Measurements from ENCODE around the gene HOXA7.

HOXA7 gene

DNA sequence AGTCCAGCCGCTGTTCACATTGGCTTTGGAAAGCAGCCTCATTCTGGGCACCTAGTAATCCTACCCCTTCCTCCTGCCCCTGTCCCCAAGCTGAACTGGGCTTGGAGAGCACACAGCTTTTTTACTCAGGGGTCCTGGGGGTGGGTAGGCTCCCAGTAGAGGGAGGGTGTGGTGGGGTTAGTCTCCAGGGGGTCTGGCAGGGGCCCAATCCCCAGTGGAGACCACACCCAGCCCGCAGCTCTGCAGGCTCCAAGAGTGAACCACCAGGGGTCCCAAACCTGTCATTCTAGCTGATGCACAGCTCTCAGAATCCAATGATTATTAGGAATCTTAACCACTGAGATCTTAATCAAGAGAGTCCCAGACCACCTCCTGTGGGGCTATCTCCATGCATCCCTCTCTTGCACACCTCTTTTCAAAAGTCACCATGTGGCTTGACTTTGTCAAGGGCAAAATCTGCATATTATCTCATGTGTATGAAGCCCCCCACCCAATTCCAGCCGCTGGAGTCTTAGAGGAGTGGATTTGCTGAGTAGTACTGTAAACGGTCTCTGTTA is 25.9 kb upstream of the HOXA7 start:
- peak; percentile 42 for DNase-seq (ENCODE audit: low read depth)

- peak; percentile 74 for DNase-seq (ENCODE audit: low read depth)
Measured at GRCh38 chr7:27181795-27182275, 25.4 kb upstream of the HOXA7 start.

DNA sequence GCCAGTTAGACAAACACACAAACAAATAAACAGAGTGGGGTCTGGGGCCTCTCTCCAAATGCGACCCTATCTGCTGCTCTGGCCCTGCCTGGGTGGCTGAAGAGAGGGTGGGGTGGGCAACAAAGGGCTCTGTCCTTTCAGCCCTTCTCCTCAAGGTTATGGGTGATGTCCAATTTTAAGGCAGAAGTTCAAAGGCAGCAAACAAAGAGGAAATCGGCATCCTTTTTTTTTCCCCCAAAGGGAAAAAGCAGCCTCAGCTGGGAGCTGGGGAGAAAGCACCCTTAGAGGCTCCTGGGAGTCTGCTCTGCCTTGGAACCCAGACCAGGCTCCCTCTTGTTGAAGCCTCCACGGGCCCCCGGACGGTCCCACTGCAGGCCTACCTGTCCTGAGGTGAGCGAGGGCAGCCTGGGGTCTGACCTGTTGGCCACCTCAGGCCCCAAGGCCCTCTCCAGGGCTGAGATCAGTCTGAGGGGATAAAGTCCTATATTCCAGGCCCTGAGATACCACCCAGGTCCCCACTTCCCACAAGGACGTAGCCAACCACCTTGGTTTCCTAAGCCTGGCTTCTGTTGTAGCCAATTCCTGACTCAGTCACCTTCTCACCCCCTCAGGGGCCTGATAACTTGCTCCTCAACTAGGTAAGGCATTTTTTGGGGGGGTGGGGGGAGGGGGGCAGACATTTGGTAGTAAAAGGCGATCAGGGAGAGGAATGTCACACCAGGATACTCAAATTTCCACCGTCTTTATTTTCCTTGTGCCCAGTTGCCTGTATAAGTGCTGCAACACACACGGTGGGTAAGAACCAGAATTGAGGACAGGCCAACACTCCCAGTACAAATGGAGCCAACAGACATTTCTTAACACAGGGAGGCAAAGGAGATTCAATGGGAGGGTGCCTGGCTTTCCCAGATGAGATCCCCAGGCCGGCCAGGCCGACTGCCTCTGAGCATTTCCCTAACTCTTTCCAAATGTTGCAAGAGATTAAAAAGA is 24.3 kb upstream of the HOXA7 start:
- peak; percentile 50 for DNase-seq (ENCODE audit: low read depth)

GRCh38 chr7:27179503-27180430 is 23.3 kb upstream of the HOXA7 start:
- DNase-seq (ENCODE audit: low read depth): peak; percentile 95

GRCh38 chr7:27179030-27179429 is 22.6 kb upstream of the HOXA7 start:
- DNase-seq (ENCODE audit: low read depth): peak; percentile 47

DNA sequence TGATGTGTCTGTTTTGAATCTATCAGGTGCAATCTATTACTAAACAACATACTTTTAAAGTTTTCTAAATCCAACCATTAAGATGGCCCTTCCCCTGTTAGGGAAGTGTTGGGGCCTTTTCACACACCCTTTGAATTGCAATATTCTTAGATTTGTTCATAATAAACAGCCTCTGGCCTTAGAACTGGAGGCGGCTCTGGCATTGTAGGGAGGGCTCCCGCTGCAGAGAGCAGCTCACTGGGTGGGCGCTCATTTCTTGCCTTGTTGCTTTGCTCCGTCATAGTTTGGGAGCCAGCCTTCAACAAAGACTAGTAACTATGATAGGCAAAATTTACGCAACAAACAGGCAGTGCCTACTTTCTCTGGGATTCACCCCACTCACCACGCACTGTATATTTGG is 21.9 kb upstream of the HOXA7 start:
- DNase-seq (ENCODE audit: low read depth): peak; percentile 74

DNA sequence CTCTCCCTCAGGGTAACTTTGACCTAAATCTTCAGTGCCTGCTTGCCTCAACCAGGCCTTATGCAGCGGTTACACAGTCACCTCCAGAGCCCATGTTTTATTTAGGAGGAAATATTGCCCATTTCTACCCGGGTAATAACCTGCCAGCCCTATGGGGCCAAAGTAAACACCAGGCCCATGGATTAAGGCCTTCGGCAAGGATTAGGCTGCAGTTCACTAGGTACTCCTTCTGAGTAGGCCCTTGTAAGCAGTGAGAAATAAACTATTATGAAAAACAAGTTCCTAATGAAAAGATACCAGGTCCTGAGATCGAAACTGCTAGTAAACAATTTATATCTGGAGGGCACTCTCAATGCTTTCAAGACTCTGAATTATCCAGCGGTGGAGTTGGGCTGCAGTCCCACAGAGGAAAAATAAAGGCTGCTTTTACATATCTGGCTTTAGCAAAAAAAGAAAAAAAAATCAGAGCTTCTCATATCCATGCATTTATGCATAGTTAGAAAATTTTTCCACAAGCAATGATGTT is 21.4 kb upstream of the HOXA7 start:
- DNase-seq (ENCODE audit: low read depth): peak; percentile 41

DNA sequence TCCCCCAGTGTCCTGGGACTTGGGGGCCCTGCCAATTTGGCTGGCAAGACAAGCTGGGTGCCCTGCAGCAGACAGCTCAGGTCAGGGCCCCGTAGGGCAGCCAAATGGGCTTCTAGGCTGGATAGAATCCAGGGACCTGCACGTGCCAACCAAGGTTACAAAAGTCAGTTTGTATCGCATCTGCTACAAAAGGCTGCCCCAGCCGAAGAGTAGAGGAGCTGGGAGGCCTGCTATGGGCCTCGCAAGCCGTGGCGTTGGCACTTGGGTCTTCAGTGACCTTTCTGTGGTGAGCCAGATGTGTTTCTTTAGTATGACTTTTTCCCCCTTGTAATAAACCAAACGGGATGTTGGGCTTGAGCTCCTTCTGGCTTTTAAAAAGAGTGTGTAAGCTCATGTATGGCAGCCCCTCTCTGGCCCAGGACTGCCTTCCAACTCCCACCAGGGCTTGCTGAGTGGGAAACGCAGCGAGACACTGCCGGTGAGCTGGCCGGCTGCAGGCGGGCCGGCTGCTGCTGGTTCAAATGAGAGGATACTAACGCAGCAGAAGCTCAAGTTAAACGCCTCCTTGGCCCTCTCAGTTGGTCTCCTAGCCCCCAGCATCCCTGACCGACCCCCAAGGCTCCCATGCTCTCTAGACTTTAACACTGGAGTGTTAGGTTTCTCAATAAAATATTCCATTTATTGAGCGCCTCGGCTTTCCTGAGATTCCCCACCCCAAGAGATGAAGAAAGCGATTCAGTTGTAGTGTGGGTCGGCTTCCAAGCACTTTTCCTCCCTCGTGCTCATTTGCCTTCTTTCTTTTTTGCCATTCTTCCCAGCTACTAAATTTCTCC is 20.7 kb upstream of the HOXA7 start:
- DNase-seq (ENCODE audit: low read depth): peak; percentile 54

GRCh38 chr7:27176524-27176845 is 20.0 kb upstream of the HOXA7 start:
- no peak for DNase-seq (ENCODE audit: low read depth)

GRCh38 chr7:27175626-27176523 is 19.4 kb upstream of the HOXA7 start:
- DNase-seq (ENCODE audit: low read depth): peak; percentile 72

DNA sequence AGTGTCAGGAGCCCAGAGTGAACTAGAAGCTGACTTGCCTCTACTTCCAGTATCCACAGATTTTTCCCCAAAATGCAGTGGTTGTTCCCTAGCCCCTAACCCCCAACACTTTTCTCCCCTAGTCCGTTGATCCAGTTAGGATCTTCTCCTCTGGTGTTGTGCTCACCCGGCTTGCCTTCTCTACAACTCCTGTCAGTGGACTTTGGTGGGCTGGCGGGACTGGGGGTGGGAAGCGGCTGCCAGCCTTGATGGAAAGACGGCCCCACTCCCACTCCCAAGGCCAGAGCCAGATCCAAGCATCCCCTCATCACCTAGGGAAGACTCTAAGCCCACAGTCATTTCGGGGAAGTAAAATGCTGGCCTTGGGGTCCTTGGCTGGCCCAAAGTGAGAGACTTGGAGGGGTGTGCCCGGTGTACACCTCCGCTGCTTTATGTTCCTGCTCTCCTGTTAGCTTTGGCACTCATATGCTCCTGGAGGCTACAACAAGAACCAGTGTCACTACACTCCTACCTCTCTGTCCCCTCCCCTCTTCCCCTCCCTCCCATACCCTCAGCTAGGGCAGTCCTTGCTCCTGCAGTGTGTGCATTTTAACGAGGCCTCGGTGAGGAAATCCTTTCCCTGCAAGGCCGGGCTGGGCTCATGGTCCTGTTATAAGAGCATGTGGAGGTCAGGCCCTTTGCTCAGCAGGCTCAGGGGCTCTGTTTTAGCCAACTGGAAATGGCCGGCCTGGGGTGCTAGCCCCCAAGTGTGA is 18.6 kb upstream of the HOXA7 start:
- DNase-seq (ENCODE audit: low read depth): peak; percentile 89

- peak; percentile 82 for DNase-seq (ENCODE audit: low read depth)
Measured at GRCh38 chr7:27173956-27174873, 17.7 kb upstream of the HOXA7 start, which contains the start of gene HOXA10. TSS of gene HOXA10 (minus strand) at chr7:27174320. CDS start at chr7:27174306, 14 bp downstream.

GRCh38 chr7:27173511-27173955 is 17.1 kb upstream of the HOXA7 start:
- peak; percentile 52 for DNase-seq (ENCODE audit: low read depth)

GRCh38 chr7:27172823-27173510 is 16.5 kb upstream of the HOXA7 start:
- peak; percentile 97 for DNase-seq (ENCODE audit: low read depth)

- peak; percentile 87 for DNase-seq (ENCODE audit: low read depth)
Measured at GRCh38 chr7:27172315-27172774, 15.9 kb upstream of the HOXA7 start.

DNA sequence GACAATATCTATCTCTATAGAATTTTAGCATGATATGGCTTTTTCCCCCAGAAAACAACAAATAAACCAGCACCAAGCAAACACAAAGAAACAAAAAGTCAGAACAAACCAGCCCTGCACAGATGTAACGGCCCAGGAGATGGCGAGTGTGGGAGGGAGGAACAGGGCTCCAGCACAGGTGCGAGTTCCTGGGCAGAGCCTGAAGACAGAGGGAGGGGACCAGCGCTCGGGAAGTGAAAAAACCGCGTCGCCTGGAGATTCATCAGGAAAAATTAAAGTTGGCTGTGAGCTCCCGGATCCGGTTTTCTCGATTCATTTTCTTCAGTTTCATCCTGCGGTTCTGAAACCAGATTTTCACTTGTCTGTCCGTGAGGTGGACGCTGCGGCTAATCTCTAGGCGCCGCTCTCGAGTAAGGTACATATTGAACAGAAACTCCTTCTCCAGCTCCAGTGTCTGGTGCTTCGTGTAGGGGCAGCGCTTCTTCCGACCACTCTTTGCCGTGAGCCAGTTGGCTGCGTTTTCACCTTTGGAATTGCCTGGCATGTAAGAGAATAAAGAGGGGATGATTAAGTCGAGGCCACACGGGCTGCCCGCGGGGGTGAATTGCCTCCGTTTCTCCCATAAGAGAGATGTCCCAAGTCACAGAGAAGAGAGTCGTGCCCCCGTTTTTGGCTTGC is 15.3 kb upstream of the HOXA7 start:
- peak; percentile 66 for DNase-seq (ENCODE audit: low read depth)

DNA sequence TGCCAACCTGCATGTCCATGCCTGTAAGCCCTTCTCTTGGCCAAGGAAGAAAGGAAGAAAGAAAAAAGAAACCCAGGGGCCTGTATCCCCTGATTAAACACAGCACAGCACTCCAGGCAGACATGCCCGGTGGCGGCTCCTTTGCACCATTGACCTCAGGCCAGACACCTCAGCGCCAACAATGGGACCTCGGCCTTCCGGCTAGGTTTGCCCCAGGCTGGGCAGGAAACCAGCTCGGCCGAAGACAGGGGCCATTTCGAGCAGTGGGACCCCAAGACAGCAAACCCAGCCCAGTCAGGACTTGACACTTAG is 14.8 kb upstream of the HOXA7 start:
- DNase-seq (ENCODE audit: low read depth): peak; percentile 65
